Measurements from ENCODE around the gene KRT76. TPM values are rescaled to one million over a fixed set of nuclear protein-coding genes. Genes with fewer than 3 reads are reported as not detected.
"Not testable (repeated sequence)": the region's sequence is repeated elsewhere in the genome, so short reads cannot be mapped to it uniquely, and the experiment has no call there.

KRT76 gene
- total RNA-seq, 1 donor from 2014 or later: 2.2 TPM

DNA sequence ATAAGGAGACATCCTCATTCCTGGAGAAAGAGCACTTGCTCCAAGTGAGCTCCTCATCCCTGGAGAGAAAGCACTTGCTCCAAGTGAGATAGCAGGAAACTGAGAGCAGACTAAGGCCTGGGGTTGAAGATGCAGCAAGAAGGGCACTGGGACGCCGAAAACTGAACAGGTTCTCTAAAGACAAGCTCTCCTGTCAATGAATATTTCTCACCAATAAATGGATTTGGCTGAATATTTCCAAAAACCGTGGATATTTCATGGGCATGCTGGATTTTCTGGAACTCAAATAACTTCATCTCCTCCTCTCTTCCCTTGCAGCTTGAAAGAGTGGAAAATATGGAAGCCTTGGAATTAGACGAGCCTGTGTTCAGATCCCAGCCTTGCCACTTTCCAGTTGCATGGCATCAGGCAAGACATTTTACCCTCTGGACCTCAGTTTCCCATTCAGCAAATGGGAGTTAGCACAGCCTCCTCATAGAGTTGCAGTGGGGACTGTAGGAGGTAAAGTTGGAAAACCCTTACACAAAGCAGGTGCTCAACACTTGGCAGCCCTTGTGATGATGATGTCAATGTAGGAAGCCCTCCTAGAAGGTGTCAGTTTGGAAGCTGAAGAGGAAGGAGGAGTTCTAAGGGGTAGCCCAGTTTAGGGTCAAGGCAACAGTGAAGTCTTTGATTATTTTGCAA, 4.4 kb upstream of the KRT76 start:
- DNase-seq (ENCODE audit: low spot score): no peak

GRCh38 chr12:52779914-52780313, 2.8 kb upstream of the KRT76 start:
- no peak for DNase-seq (ENCODE audit: low spot score)

DNA sequence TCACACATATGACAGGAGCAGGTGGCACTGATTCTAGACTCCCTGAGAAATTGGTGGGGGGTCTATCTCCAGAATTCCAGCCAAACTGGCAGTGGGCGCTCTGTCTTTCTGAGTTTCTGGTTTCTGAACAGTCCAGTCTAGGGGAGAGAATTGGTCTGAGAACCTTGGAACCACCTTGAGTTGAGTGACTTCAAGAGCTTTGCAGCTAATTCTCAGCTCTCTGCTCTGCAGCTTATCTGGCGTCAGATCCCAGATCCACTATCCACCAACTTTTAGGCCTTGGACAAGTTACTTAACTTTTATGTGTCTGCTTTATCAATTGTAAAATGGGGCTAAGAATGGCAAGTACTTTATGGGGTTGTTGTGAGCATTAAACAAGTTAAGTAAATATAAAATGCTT, 1.7 kb upstream of the KRT76 start:
- DNase-seq (ENCODE audit: low spot score): no peak

DNA sequence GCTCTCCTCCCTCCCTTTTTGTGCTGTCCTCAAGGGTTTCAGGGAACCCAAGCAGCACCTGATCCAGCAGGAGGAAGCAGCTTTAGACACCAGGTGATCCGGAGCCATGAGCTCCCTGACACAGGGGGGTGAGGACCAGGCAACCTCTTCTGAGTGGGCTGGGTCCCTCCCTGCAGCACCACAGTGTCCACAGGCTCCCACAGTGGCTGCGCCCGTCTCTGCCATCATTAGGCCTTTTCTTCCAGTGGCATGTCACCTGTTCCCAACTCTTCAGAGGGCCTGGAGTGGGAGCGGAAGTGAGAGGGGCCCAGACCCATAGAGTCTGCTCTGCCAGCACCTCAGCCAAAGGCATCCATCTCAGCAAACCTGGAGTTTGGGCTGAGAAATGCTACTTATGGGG, 421 bp upstream of the KRT76 start:
- no peak for DNase-seq (ENCODE audit: low spot score)

- DNase-seq (ENCODE audit: low spot score): no peak
Measured at GRCh38 chr12:52776435-52776834, 710 bp downstream of the KRT76 start.

DNA sequence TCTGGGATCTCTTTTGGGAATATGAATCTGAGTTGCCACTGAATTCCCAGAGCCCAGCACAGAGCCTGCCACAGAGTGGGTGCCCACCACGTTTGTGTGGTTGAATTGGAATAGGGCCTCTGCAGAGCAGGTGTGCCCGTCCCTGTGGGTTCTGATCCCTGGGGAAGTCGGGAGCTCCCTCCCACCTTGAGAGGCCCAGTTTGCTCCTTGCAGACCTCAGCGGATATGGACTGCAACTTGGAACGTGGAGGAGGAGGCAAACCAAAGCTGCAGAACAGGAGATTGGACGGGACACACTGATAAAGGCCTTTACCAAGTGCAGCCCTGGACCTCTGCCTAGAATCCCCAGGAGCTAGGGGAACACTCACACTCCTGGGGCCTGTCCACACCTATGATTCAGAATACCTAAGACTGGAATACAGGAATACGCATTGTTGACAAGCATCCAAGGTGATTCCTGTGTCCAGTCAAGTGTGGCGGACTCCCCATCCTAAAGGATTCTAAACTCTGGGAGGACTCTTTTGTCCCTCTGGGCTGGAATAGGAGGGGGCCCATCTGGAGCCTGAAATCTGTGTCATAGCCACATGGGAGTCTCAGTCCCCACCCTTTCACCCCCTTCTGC, 2.4 kb downstream of the KRT76 start:
- no peak for DNase-seq (ENCODE audit: low spot score)

DNA sequence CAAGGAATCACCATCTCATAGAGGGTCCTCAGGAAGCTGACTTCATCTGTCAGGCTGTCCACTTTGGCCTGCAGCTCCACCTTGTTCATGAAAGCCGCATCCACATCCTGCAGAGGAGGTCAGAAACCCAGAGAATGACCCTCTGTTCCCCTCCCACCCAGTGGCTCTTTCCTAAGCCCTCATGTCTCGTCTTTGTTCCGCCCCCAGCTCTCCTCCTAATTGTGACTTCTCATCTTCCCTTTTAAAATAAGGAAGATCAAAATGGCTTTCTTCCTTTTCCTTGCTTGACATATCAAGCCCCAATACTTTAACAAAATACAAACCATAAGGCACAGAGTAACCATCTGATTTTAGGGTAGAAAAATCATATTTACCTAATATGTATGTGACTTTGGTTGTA, 4.4 kb downstream of the KRT76 start:
- DNase-seq (ENCODE audit: low spot score): no peak

DNA sequence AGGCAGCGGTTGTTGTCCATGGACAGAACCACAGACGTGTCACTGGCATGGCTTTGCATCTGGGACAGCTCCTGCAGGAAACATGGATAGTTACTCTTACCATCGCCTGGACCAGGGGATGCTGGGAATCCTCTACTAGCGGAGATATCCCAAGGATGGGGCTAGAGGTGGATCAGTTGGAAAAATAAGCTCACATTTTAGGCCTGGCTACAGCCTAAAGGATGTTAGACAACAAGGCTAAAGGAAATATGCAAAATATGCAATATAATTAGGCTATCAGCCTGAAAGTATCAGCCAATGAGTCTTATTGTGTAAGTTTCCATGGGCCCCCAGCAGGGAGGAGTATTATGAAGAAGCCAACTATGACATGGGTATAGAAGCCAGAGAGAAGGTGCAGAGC, 5.0 kb downstream of the KRT76 start:
- DNase-seq (ENCODE audit: low spot score): no peak

- DNase-seq (ENCODE audit: low spot score): no peak
Measured at GRCh38 chr12:52771505-52771904, 5.6 kb downstream of the KRT76 start.

- no peak for DNase-seq (ENCODE audit: low spot score)
Measured at GRCh38 chr12:52771088-52771487, 6.1 kb downstream of the KRT76 start.

DNA sequence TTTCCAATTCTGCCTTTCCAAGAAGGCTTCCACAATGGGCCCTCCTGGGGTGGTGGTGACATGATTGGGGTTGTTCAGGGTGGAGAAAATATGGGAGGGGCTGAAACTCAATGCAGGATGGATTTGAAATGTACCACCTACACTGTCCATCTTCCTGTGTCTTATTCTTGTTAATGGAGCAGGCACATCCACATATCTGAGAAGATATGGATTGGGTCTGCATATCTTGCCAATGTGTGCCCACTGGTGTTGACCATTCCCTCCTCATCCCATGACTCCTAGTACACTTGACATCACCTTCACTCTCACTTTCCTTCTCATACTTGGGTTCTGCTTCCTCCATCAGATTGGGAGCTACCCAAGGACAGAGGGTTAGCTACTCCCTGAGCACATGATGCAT, 7.2 kb downstream of the KRT76 start:
- DNase-seq (ENCODE audit: low spot score): no peak

GRCh38 chr12:52769354-52769753, 7.8 kb downstream of the KRT76 start:
- DNase-seq (ENCODE audit: low spot score): no peak

DNA sequence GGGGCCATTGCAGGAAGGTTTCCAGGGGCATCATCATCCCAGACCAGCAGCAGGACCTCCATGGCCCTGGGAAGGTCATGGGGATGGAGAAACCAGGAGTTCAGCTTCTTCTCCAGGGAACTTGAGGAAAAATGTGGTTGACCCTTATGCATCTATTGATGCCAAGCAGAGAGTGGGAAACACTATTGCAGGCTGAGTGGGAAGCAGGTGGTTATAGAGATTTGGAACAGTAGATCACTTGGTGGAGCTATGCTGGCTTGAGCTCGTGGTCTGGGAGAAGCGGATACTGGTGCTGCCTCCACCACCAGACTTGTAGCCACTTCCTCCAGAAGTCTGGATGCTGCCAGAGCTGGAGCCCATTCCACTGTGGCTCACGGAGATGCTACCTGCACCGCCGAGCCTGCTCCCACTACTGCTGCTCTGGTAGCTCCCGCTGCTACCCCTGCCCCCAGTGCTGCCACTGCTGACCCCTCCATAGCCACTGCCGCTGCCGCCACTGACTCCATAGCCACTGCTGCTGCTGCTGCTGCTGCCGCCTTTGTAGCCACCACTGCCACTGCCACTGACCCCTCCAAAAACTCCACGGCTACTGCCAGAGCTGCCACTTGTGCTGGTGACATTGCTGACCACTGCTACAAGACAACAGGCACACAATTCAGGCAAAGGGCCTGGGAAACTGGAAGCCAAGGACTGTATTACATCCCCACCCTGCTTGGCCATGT, 8.5 kb downstream of the KRT76 start:
- DNase-seq (ENCODE audit: low spot score): no peak

DNA sequence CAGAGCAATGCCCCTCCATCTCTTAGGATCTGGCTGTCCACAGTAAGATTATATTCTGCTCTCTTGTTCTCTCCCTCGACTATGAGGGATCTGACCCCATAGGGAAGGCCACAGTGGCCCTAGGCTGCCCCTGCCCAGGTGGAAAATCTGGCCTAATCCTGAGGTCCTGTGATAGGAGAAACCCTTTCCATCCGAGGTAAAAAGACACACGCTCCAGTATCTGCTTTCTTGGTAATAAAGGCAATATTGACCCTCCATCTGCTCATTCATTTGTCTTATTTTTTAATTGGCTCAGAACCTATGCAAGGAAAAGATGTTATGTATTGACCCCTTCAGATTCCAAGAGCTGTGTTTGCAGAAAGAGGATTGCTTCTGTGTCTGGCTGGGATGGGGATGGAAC, 9.7 kb downstream of the KRT76 start:
- no peak for DNase-seq (ENCODE audit: low spot score)

DNA sequence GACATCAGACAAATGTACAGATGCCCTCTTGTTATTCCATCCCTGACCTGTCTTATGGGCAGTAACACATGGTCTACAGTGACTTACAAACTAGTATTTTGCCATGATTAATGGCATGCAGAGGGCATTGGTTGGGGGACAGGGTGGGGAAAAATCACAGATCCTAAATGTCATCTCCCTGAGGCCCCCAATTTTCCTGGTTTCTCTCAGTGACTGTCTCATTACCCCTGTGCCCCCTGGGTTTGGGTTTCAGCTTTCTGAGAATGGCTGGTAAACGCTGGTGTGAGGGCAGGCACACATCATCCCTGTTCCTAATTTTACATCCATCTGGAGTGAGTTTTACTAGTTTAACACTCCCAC, 10.1 kb downstream of the KRT76 start:
- DNase-seq (ENCODE audit: low spot score): no peak

DNA sequence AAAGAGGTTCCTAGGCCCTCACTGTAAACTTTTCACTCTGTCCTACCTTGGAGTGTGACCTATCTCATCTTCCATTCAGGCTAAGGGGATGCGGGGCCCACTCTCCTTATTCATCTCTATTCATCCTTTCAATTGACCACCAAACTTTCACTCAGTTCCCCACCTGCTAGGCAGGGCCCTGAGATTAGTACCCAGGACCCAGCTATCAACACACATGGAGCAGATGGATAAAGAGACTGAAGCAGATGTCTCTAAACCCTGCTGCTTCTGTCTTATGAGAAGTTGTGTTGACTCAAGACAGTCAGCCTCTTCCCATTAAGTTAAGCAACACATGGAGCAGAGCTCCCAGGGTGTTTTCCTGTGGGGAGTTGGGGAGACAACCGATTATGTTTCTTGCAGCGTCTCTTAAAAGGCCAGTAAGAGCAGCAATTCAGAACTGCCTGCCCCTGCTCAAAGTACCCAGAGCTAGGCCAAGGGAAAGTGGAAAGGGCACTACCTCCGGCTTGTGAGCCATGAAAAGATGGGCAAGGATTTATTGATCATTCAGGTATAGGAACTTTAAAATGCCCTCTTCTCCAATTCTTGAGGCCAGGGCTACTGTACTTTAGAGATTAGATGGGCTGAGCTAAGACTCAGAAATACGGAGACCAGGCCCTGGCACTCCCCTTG, 10.7 kb downstream of the KRT76 start:
- DNase-seq (ENCODE audit: low spot score): no peak

- DNase-seq (ENCODE audit: low spot score): no peak
Measured at GRCh38 chr12:52765702-52766101, 11.4 kb downstream of the KRT76 start.

- no peak for DNase-seq (ENCODE audit: low spot score)
Measured at GRCh38 chr12:52763991-52764390, 13.2 kb downstream of the KRT76 start.

GRCh38 chr12:52763036-52763659, 14.0 kb downstream of the KRT76 start:
- no peak for DNase-seq (ENCODE audit: low spot score)

DNA sequence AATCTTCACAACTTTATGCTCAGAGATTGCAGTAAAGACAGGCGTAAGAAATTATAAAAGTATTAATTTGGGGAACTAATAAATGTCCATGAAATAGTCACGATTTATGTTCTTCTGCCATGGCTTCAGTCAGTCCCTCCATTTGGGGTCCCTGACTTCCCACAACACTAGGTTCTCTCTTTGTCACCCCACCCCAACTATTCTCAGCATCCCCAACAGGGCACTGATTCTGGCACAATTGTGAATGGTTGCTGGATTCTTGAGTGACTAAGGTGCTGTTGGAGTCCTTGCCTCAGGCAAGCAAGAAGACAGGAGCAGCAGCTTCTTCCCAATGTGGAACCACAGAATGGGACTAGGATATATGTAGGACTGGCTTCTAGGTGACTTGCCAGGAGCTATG, 15.3 kb downstream of the KRT76 start:
- DNase-seq (ENCODE audit: low spot score): no peak

GRCh38 chr12:52761218-52761617, 15.9 kb downstream of the KRT76 start:
- not testable (repeated sequence) for DNase-seq (ENCODE audit: low spot score)

GRCh38 chr12:52760623-52761022, 16.5 kb downstream of the KRT76 start:
- no peak for DNase-seq (ENCODE audit: low spot score)
